Brain microvascular endothelial cell (primary cell): ENCODE measurements around the gene MFAP3.

ENCODE experiments used
- DNase-seq: peaks from one replicate; pipeline ENCODE4 v3.0.0-alpha.2; 2020
- H3K27ac ChIP-seq: fragments of 250-450 bp; sonication (Bioruptor Pico); 2 replicates; pipeline ENCODE4 v1.5.1; 2020; ENCODE audit warnings: mild to moderate bottlenecking, moderate library complexity
- H3K27me3 ChIP-seq: fragments of 250-450 bp; sonication (Bioruptor Pico); replicated peaks from 2 replicates; pipeline ENCODE4 v1.5.1; 2020; ENCODE audit warnings: mild to moderate bottlenecking
- H3K36me3 ChIP-seq: fragments of 250-450 bp; sonication (Bioruptor Pico); replicated peaks from 2 replicates; pipeline ENCODE4 v1.5.1; 2020; ENCODE audit warnings: mild to moderate bottlenecking
- H3K4me3 ChIP-seq: 2 replicates; pipeline ENCODE4 v1.5.1; 2011; ENCODE audit warnings: low read depth, mild to moderate bottlenecking, control low read depth, low read length, moderate library complexity
- in situ Hi-C: cut with HindIII; loops from 2 replicates; pipeline ENCODE4 v1.10.0; 2017; ENCODE audit warnings: low sequenced_read_pairs, low pct_ligation_motif_present
- TF ChIP-seq, protein P1 (sequence below): IDR thresholded peaks from 2 replicates; pipeline ENCODE4 v1.5.1; 2011; ENCODE audit warnings: low read depth, mild to moderate bottlenecking, moderate library complexity, low read length, control low read depth, inconsistent platforms; ENCODE audit errors: missing control alignments

MFAP3 gene

DNA sequence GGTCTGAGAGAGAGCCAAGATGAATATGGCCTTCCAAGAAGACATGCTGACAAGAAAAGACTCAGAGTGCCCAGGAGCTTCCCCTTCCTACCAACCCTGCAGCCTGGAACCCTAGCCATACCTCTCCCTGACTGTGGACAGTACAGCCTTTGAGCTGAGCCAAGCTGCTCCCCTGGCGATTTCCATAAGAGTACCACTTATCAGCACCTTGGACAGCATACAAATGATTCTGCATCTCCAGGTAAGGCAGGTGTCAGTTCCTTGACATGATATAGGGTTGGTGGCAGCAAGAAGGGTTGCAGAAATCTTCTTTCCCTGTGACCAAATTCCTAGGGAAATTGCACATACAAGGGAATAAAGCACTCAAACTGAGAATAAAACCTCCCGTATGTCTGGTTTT lies 58.3 kb downstream of the MFAP3 start:
- H3K27ac ChIP-seq = no peak overlapping the region
- no peak for DNase-seq
- no peaks in the 10 kb centered on the region for H3K27me3 ChIP-seq
- in situ Hi-C loops = no loop called here
- H3K4me3 ChIP-seq = no peak overlapping the region
- no peaks in the 10 kb centered on the region for H3K36me3 ChIP-seq
- TF ChIP-seq, protein P1, sequence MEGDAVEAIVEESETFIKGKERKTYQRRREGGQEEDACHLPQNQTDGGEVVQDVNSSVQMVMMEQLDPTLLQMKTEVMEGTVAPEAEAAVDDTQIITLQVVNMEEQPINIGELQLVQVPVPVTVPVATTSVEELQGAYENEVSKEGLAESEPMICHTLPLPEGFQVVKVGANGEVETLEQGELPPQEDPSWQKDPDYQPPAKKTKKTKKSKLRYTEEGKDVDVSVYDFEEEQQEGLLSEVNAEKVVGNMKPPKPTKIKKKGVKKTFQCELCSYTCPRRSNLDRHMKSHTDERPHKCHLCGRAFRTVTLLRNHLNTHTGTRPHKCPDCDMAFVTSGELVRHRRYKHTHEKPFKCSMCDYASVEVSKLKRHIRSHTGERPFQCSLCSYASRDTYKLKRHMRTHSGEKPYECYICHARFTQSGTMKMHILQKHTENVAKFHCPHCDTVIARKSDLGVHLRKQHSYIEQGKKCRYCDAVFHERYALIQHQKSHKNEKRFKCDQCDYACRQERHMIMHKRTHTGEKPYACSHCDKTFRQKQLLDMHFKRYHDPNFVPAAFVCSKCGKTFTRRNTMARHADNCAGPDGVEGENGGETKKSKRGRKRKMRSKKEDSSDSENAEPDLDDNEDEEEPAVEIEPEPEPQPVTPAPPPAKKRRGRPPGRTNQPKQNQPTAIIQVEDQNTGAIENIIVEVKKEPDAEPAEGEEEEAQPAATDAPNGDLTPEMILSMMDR = no peak

DNA sequence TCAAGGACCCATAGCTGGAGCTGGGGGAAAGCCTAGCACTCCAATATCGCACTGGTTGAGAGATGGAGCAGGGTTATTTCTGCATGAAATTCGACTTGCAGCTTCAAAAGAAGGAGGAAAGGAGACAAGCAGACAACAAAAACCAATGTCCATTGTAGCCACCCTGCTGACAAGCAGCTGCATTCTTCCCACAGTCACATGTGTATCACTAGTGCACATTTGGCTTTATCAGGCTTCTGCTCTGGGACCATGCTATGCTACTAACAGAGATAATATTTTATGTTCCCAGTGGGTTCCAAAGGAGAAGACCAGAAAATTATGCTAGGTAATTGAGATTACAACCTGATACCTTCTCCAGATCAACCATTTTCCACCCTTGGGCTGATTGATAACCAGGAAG lies 59.7 kb downstream of the MFAP3 start:
- no peak for DNase-seq
- in situ Hi-C loops = no loop called here
- H3K4me3 ChIP-seq = no peak overlapping the region
- TF ChIP-seq, protein P1 = no peak
- no peaks in the 10 kb centered on the region for H3K36me3 ChIP-seq
- H3K27me3 ChIP-seq = no peaks in the 10 kb centered on the region
- H3K27ac ChIP-seq = no peak overlapping the region

DNA sequence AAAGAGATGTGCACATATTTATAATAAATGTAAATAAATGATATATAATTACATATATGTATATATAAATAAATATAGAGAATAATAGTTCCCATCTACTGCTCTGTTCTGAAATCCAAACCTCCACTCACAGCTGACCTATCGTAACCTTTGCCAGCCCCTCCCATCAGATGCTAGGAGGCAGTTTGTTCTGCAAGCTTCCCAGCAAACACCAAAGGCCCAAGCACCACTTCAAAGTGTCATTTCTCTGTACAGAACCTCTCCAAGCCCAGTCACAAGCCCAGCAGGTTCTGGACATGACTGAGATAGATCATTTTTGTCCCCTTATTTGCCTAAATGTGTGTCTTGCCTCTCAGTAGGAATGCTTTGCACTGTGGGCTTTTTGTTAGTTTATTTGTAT lies 62.4 kb downstream of the MFAP3 start:
- TF ChIP-seq, protein P1 = no peak
- H3K4me3 ChIP-seq = no peak overlapping the region
- no peaks in the 10 kb centered on the region for H3K27me3 ChIP-seq
- no peak for DNase-seq
- in situ Hi-C loops = no loop called here
- H3K36me3 ChIP-seq = no peaks in the 10 kb centered on the region
- H3K27ac ChIP-seq = no peak overlapping the region

DNA sequence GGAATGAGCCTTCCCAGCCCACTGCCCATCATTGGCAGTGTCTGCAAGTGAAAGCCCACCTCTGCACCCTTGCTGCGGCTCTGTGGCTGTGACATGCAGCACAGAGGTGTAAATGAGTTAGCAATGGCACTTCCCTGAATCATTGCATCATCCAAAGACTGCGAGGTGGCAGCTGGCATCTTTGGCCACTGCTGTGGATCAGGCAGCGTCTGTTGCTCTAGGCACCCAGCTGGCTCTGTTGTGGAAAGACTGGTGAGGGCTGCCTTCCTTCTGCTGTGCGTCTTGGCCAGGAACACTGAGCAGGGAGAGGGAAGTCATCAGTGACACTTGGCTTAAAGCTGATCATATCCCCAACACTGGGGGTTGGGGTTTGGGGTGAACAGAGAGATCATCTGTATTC lies 64.5 kb downstream of the MFAP3 start:
- Histone ChIP-seq H3K27ac (no peak overlapping the region), H3K36me3 (no peaks in the 10 kb centered on the region), H3K27me3 (no peaks in the 10 kb centered on the region), H3K4me3 (no peak overlapping the region)
- in situ Hi-C loops = no loop called here
- DNase-seq = no peak
- TF ChIP-seq, protein P1 = no peak
